Measurements from ENCODE around the gene PCSK2.

DNA sequence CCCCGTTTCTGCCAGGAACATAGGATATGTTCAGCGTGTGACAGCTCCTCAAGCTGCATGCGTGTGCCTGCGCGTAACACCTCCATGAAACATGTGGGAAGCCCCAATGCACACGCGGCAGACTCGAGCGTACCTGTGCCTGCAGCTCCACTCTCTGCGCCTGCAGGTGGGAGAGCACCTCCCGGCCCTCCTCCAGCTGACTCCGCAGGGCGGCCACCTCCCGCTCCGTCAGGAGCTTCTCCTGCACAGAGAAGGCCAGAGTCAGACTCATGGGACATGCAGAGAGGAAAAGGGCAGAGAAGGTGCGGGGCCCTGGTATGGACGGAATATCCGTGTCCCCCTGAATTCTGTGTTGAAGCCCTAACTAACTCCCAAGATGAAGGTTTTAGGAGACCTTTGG lies 281.9 kb downstream of the PCSK2 start:
- no peak for TF ChIP-seq POLR2A (IDR thresholded peaks at IDR 0.05; ENCODE audit: low read length)
- no peak for TF ChIP-seq GATA1 (IDR thresholded peaks at IDR 0.05; ENCODE audit: low read depth, low read length)

Data from erythroblast (primary cell).